Kidney (tissue), 14 donors: ENCODE data around the gene UST. TPM values are rescaled to one million over a fixed set of nuclear protein-coding genes. Genes with fewer than 3 reads are reported as not detected.

ENCODE experiments used
- DNase-seq, 5 donors: peaks; one replicate each; pipeline ENCODE4 v3.0.0-alpha.2; 2013 to 2020
- FAIRE-seq: peaks from 2 replicates; lab custom pipeline; 2012; peaks lifted over from hg19 to GRCh38; lab: Jason Lieb, UNC
- H3K27ac ChIP-seq, 2 donors: one replicate each; pipeline ENCODE4 v1.7.0; 2013; ENCODE audit warnings: low read depth in 2 of 2, low read length in 2 of 2, inconsistent platforms in 1 of 2
- H3K27me3 ChIP-seq: one replicate; pipeline ENCODE4 v1.7.1; 2013; ENCODE audit warnings: low read length, inconsistent platforms; ENCODE audit not compliant: control insufficient read depth, insufficient read depth
- H3K36me3 ChIP-seq, 3 donors: one replicate each; pipeline versions ENCODE4 v1.7.0 to v1.7.1; 2013; ENCODE audit warnings: low read length in 3 of 3, control low read depth in 1 of 3, inconsistent platforms in 1 of 3; ENCODE audit not compliant: insufficient read depth in 3 of 3, control insufficient read depth in 2 of 3
- H3K4me1 ChIP-seq, 3 donors: one replicate each; pipeline versions ENCODE4 v1.7.0 to v1.7.1; 2013; ENCODE audit warnings: low read length in 3 of 3, inconsistent platforms in 1 of 3, low read depth in 1 of 3; ENCODE audit not compliant: control insufficient read depth in 2 of 3, insufficient read depth in 2 of 3
- H3K4me3 ChIP-seq, 3 donors: one replicate each; pipeline versions ENCODE4 v1.7.0 to v1.8.1; 2013; ENCODE audit warnings: low read length in 3 of 3, control low read depth in 1 of 3, inconsistent platforms in 1 of 3
- H3K9ac ChIP-seq, 3 donors: one replicate each; pipeline versions ENCODE4 v1.7.0 to v1.7.1; 2013; ENCODE audit warnings: low read length in 3 of 3, control low read depth in 1 of 3, inconsistent platforms in 1 of 3
- H3K9me3 ChIP-seq, 3 donors: one replicate each; pipeline versions ENCODE4 v1.7.0 to v1.7.1; 2013; ENCODE audit warnings: low read length in 3 of 3, control low read depth in 1 of 3, inconsistent platforms in 1 of 3; ENCODE audit not compliant: control insufficient read depth in 2 of 3, insufficient read depth in 1 of 3
- intact Hi-C: fragments of 100-400 bp; cut with DNase I; formaldehyde crosslinking; loops from one replicate; pipeline ENCODE4 v1.11.1; 2022
- polyA plus RNA-seq: library from polyadenylated mRNA; stranded (reverse); fragments of 350-450 nt; fragmentation: Illumina TruSeq; extraction: RNeasy Lipid Tissue Mini Kit (QIAGEN cat#74804); gene quantifications from one replicate; pipeline ENCODE4 v1.2.3, GENCODE V29; 2014; ENCODE audit warnings: low read depth, low replicate concordance; ENCODE audit not compliant: insufficient read depth
- total RNA-seq: library from RNA; stranded (reverse); fragmentation: NEBNext Ultra II Directional; extraction: Animal tissue kit (Norgen Biotek cat#: 25700); gene quantifications from one replicate; pipeline ENCODE4 v1.2.1, GENCODE V29; 2021
- TF ChIP-seq, protein P1 (sequence below): IDR thresholded peaks from 3 replicates; pipeline ENCODE4 v1.5.1; 2012; ENCODE audit warnings: mild to moderate bottlenecking, moderate library complexity, borderline replicate concordance; ENCODE audit not compliant: insufficient read depth; ENCODE audit errors: extremely low read depth
- donor health status: control.
- donor health status: control.
- donor health status: control.
- donor health status: control.
- donor health status: control.
- donor health status: DM: yes; HTN: yes; CAD: no.
- donor health status: Normal renal cell carcinoma (clear cell type).

UST gene
- total and polyA plus RNA-seq, 2 donors from 2014 or later: 3.2 to 4.2 TPM

DNA sequence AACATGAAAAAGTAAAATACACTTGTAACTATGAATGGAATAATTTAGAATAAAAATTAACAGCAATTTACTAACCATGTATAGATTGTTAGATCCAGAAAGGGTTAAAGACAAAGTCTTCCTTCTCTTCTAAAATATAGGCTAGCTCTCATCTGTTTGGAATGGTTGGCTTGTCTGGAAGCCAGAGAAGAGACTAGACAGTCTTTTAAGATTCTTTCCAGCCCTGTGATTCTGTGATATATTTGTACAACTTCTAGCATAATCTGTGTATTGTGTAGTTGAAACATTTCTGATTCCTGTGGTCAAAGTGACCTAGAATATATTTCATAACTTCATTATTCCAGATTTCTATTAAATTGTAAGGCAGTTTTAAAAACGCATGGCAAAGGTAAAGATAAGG lies 196.6 kb downstream of the UST start:
- TF ChIP-seq, protein P1, sequence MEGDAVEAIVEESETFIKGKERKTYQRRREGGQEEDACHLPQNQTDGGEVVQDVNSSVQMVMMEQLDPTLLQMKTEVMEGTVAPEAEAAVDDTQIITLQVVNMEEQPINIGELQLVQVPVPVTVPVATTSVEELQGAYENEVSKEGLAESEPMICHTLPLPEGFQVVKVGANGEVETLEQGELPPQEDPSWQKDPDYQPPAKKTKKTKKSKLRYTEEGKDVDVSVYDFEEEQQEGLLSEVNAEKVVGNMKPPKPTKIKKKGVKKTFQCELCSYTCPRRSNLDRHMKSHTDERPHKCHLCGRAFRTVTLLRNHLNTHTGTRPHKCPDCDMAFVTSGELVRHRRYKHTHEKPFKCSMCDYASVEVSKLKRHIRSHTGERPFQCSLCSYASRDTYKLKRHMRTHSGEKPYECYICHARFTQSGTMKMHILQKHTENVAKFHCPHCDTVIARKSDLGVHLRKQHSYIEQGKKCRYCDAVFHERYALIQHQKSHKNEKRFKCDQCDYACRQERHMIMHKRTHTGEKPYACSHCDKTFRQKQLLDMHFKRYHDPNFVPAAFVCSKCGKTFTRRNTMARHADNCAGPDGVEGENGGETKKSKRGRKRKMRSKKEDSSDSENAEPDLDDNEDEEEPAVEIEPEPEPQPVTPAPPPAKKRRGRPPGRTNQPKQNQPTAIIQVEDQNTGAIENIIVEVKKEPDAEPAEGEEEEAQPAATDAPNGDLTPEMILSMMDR: no peak
- FAIRE-seq (no peak), DNase-seq (no peak)
- Histone ChIP-seq H3K27me3 (no peaks in the 10 kb centered on the region), H3K36me3 (no peaks in the 10 kb centered on the region), H3K9ac (no peak overlapping the region), H3K9me3 (no peaks in the 10 kb centered on the region), H3K4me1 (no peaks in the 10 kb centered on the region), H3K27ac (no peak overlapping the region), H3K4me3 (no peak overlapping the region)
- intact Hi-C loops: no loop called here

DNA sequence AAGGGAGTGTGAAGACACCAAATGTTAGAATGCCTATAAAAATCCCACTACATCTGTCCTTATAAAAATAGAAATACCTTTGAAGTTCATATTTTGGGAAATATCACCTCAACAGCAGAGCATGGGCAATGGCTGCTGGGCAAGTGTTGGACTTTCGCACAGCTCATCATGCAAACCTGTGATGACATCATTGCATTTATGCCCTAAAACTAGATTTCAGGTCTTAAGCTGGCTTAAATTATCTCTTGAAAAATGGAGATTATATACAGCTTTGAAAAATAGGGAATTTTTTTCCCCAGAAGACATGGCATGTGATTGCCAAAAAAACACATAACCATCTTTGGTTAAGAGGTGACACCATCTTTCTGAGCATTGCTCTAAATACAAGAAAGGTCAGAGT lies 197.8 kb downstream of the UST start:
- Histone ChIP-seq H3K27ac (no peak overlapping the region), H3K9me3 (no peaks in the 10 kb centered on the region), H3K4me3 (no peak overlapping the region), H3K9ac (no peak overlapping the region), H3K4me1 (no peaks in the 10 kb centered on the region), H3K36me3 (no peaks in the 10 kb centered on the region), H3K27me3 (no peaks in the 10 kb centered on the region)
- DNase-seq: no peak
- TF ChIP-seq, protein P1: no peak
- intact Hi-C loops: no loop called here
- FAIRE-seq: no peak

DNA sequence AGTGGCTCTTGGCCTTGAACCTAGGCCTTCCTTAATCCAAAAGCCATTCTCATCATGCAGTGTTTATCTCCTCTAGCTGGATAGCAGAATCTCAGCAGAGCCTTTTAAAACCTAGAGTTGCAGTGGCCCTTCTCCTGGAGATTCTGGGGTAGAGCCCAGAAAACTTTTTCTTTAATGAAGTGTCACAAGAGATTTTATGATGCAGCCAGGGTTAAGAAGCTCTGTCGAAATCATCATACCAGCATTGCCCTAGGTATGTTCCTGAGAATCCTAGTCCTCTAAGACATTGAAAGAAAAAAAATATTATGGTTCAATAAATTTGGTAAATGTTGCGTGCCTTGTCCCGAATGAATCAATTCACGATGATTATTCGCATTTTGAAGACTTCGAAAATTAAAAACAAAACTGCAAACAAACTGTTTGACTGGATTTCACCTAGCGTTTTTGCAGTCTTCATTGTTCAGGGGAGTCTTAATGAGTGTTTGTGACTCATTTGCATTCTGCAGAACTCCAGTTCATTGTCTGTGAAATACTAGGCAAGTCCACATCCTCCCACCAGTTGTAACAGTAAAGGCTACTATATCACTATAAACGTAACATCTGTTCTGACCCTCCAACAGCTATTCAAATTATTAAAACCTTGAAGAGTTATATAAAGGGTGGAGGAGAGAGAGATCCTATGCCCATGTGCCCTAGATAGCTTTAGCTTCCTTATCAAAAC lies 198.6 kb downstream of the UST start:
- intact Hi-C loops: no loop called here
- Histone ChIP-seq H3K9me3 (no peaks in the 10 kb centered on the region), H3K27me3 (no peaks in the 10 kb centered on the region), H3K4me1 (no peaks in the 10 kb centered on the region), H3K4me3 (no peak overlapping the region), H3K36me3 (no peaks in the 10 kb centered on the region), H3K9ac (no peak overlapping the region), H3K27ac (no peak overlapping the region)
- no peak for DNase-seq
- FAIRE-seq: no peak
- TF ChIP-seq, protein P1: no peak
